Urinary bladder (tissue), 4 donors: ENCODE results near the gene KCNA2. TPM values are rescaled to one million over a fixed set of nuclear protein-coding genes. Genes with fewer than 3 reads are reported as not detected.

Experiments used
- DNase-seq: peaks from one replicate; pipeline ENCODE4 v3.0.0-alpha.2; 2015; ENCODE audit errors: extremely low spot score
- H3K27ac ChIP-seq: one replicate; pipeline ENCODE4 v1.5.1; 2013; ENCODE audit warnings: low read depth, mild to moderate bottlenecking, moderate library complexity
- H3K36me3 ChIP-seq: one replicate; pipeline ENCODE4 v1.6.1; 2013; ENCODE audit warnings: mild to moderate bottlenecking, moderate library complexity; ENCODE audit not compliant: insufficient read depth
- H3K4me1 ChIP-seq: one replicate; pipeline ENCODE4 v1.6.1; 2013; ENCODE audit warnings: mild to moderate bottlenecking, moderate library complexity; ENCODE audit not compliant: insufficient read depth
- H3K4me3 ChIP-seq: one replicate; pipeline ENCODE4 v1.5.1; 2013; ENCODE audit warnings: low read depth, low read length
- WGBS: extraction: QIAGEN DNeasy Blood & Tissue Kit; methylation state at CpG from one replicate; pipeline ENCODE4 v1.1.7; 2013; 5-methylcytosine and 5-hydroxymethylcytosine counted together
- polyA plus RNA-seq: library from polyadenylated mRNA; stranded (reverse); fragments of 200-250 nt; gene quantifications from one replicate; pipeline ENCODE4 v1.2.3, GENCODE V29; 2013
- total RNA-seq: library from RNA; depleted of rRNA; stranded (reverse); fragments of >200 nt; gene quantifications from one replicate; pipeline ENCODE4 v1.2.3, GENCODE V29; 2014
- donor health status: healthy with polysubstance abuse.
- donor health status: healthy.

KCNA2 gene
- total and polyA plus RNA-seq, 2 donors, result 0.32 to 1.7 TPM

DNA sequence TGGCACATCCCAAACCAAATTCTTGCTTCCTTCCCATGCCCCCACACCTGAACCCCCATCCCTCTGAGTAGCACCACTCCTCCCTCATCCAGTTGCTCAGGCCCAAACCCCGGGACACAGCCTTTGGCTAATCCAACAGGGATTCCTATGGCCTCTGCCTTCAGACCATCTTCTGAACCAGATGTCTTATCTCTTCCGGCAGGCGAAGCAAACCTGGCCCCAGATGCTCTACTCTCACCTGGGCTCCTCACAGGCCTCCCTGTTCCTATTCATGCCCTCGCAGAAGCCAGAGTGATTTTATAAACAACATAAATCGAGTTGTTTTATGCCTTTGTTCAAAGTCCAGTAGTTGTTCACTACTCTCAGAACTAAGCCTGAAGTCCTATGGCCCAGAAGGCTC, 12.5 kb upstream of the KCNA2 start:
- Histone ChIP-seq H3K36me3 (no peaks in the 10 kb centered on the region), H3K4me3 (no peak overlapping the region), H3K4me1 (no peaks in the 10 kb centered on the region), H3K27ac (no peak overlapping the region)
- 66% methylated on average over 5 of the region's 5 CpGs for WGBS
- DNase-seq, result no peak

DNA sequence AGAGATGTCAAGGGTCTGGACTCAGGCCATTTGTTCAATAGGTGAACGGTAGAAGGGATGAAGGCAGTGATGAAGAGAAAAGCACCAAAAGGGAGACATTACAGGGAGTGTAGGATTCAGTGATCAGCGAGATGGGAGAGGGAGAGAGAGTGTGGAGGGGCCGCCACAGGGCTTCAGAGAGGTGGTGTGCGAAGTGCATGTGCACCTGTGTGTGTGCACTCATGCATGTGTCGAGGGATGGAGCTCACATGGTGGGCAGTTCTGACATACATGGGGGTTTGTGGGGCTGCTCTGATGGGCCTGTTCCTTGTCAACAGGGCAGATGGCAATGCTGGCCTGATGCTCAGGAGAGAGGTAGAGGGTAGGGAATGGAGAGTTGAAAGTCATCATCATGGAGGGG, 11.4 kb upstream of the KCNA2 start:
- DNase-seq, result no peak
- no peaks in the 10 kb centered on the region for H3K36me3 ChIP-seq

DNA sequence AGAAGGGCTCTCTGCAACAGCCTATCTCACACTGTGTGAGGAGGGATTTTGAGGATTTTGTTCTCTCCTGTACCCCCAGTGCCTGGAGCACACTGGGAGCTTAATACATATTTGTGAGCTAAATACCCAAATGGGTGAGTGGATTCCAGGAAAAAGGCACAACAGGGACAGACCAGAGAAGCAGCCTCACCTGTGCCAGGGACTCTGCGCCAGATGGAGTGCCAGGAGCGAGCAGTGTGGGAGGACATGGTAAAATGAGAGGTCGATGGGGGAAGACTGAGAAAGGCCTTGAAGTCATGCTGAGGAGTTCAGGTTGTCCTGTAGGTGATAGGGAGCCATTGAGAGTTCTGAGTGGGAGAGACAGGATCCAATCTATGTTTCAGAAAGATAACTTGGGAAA, 11.0 kb upstream of the KCNA2 start:
- DNase-seq, result no peak
- H3K36me3 ChIP-seq, result no peaks in the 10 kb centered on the region
- WGBS, result 70% methylated on average over 3 of the region's 3 CpGs
- H3K27ac ChIP-seq, result no peak overlapping the region
- H3K4me1 ChIP-seq, result no peaks in the 10 kb centered on the region
- H3K4me3 ChIP-seq, result no peak overlapping the region

More for the DNA sequence above, 11.4 kb upstream of the KCNA2 start:
- WGBS, result 78% methylated on average over 5 of the region's 5 CpGs
- Histone ChIP-seq H3K4me3 (no peak overlapping the region), H3K27ac (no peak overlapping the region), H3K4me1 (no peaks in the 10 kb centered on the region)

DNA sequence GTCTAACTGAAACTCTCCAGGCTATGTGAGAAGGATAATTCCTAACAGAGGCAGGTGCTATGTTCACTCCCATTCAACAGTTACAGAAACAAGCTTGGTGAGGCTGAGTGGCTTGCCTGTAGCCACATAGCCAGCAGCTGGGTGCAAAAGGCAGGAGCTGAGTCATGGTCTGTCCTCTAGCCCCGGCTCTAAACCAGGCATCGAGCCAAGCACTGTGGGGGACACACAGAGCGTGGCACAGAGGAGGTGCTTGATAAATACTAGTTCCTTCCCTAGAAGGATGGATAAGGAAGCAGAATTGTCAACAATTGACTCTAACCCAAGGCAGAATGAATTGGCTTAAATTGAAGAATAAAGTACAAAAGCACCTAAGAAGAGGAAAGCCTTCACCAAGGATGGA, 10.4 kb upstream of the KCNA2 start:
- WGBS, result 34% methylated on average over 3 of the region's 3 CpGs
- Histone ChIP-seq H3K4me3 (no peak overlapping the region), H3K27ac (no peak overlapping the region), H3K4me1 (no peaks in the 10 kb centered on the region), H3K36me3 (no peaks in the 10 kb centered on the region)
- DNase-seq, result no peak

DNA sequence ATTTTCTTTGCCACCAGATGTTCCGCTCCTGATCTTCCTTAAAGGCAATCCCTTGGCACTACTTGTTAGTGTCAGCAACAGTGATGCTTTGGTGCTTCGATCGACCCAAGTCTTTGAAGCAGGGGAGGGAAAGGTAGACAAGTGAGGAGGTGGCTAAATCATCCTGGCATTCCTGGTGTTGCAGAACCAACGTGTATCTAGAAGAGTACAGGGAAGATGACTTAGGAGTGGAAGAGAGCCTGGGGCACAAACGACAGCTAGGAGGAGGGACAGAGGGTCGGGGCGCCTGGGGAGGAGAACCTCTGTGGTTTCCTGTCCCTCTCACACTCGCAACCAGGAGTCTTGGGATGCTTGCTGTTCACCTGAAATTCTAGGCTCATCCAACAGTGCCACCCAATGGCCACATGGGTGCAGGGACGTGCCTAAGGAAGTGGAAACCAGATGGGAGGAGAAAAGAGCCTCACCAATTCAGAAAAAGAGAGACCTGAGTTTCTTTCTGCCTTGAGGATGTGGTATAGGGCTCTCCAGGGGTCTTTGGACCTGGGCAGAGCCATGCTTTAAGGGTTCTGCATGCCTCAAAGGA, 9.5 kb upstream of the KCNA2 start:
- no peaks in the 10 kb centered on the region for H3K36me3 ChIP-seq
- no peaks in the 10 kb centered on the region for H3K4me1 ChIP-seq
- DNase-seq, result peak; percentile 15
- WGBS, result 25% methylated on average over 9 of the region's 9 CpGs
- H3K27ac ChIP-seq, result no peak overlapping the region
- no peak overlapping the region for H3K4me3 ChIP-seq

DNA sequence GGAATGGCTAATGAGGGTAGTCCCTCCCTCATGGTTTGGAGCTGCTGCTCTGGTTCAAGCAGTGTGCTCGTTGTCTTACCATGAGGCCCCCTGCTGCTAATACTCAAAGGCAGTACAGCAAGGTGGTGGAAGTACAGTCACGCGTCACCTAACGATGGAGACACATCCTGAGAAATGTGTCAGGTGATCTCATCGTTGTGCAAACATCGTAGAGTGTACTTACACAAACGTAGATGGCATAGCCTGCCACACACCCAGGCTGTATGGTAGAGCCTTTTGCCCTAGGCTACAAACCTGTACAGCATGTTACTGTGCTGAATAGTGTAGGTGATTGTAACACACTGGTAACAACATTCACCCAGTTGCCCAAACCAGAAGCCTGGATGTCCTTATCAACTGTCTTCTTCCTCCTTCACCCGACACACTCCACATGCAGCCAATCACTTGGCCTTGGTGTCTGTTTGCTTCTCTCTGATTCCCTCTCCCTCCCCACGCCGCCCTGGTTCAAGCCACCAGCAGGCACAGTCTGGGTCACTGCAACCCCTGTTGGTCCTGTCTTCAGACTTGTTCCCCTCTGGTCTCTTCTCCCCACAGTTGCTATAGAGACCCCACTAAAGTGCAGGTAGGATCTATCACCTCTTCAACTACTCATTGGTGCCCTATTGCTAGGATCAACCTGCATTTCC, 6.0 kb upstream of the KCNA2 start:
- 61% methylated on average over 10 of the region's 10 CpGs for WGBS
- H3K4me1 ChIP-seq, result no peaks in the 10 kb centered on the region
- H3K27ac ChIP-seq, result no peak overlapping the region
- no peaks in the 10 kb centered on the region for H3K36me3 ChIP-seq
- H3K4me3 ChIP-seq, result no peak overlapping the region
- DNase-seq, result no peak

DNA sequence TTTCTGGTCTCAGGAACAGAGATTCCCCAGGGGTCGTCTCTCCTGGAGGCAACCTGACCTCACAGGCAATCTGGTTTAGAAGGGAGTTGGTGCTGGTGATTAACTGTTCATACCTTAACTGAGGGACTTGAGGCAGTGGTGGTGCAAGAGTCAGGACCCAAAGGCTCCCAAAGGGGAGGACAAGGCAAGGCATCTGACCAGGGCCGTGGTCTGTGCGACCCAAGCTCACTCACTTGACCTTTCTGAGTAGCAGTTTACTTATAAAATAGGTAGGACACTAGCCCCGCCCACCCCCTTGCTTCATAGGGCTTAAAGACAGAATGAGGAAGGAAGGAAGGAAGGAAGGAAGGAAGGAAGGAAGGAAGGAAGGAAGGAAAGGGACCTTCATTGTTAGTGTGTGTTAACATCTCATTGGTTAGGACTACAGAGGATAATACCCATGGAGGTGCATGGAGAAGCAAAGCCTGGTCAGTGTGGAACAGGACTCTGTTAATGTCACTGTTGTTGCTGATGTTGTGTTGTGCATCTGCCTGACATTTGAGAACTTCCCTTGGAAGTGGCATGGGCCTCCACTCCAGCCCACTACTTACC, 4.6 kb upstream of the KCNA2 start:
- H3K27ac ChIP-seq, result no peak overlapping the region
- no peak for DNase-seq
- no peak overlapping the region for H3K4me3 ChIP-seq
- no peaks in the 10 kb centered on the region for H3K36me3 ChIP-seq
- WGBS, result 75% methylated on average over 4 of the region's 4 CpGs
- no peaks in the 10 kb centered on the region for H3K4me1 ChIP-seq

DNA sequence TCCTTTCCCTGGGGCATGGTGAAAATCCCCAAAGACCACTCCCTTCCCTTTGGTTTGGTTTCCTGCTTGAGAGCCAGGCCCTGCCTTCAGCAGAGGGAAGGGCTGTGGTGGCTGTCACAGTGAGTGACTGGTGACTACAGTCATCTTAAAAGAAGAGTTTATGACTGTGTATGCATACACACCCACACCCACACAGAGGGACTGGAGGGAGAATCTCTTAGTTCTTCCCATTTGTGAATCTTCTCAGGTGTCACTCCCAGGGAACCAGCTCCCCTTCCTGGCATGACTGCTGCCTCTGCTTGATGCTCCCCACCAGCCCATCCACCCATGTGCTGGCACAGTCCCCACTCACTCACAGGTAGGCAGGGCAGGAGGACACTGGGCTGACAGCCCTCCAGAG, 3.9 kb upstream of the KCNA2 start:
- Histone ChIP-seq H3K36me3 (no peaks in the 10 kb centered on the region), H3K4me1 (no peaks in the 10 kb centered on the region)

DNA sequence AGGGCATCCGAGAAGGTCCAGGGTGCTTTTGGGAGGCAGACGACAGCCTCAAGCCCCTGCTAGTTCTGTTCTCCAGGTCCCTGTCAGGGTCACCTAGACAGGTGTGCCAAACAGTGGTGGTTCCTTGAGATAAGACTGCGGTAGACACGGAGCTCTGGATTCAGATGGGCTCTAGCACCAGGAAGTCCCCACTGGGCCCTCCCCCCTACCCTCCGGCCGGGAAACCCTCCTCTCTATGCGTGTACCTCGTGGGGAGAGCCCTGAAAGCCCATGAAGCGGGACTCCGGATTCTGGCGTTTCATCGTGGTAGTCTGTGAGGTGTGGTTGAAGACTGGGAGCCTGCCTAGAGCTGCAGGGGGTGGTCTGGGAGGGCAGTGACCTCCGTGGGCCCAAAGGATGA, 2.1 kb upstream of the KCNA2 start:
- Histone ChIP-seq H3K4me3 (no peak overlapping the region), H3K27ac (no peak overlapping the region), H3K4me1 (no peaks in the 10 kb centered on the region), H3K36me3 (no peaks in the 10 kb centered on the region)
- WGBS, result 25% methylated on average over 13 of the region's 13 CpGs
- no peak for DNase-seq

More for the DNA sequence above, 3.9 kb upstream of the KCNA2 start:
- Histone ChIP-seq H3K4me3 (no peak overlapping the region), H3K27ac (no peak overlapping the region)
- DNase-seq, result no peak

DNA sequence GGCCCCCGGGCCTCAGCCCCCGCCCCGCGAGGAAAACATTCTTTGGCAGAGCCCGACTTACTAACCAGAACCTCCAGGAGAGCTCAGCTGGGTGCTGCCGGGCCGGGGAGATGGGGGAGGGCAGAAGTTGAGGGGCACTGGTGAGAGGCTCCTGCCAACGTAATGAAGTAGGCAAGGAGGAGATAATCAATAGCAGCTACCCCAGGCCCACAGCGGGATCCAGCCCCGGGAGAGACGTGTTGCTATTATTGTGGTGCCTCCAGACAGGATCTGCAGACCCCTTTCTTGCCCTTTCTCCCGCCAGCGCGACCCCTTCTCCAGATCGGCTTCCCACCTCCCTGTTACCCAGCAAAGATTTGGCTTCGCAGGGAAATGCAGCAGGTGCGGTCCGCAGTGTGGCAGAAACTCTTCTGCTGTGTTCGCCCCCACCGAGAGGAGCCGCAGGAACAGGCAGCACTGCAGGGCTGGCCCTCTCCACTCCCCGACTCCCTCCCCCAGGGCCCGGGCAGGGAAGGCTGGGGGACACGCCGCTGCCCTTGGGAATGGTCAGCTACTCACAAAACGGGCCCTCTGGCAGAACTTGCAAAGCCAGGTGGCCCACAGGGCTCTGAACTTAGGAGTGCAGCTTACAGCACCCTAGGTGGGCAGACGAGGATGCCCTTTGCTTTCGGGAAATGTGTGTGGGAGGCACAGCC, 1.5 kb upstream of the KCNA2 start:
- H3K4me1 ChIP-seq, result no peaks in the 10 kb centered on the region
- WGBS, result 4% methylated on average over 28 of the region's 28 CpGs
- H3K4me3 ChIP-seq, result peak overlapping the region; percentile 47
- DNase-seq, result no peak
- H3K27ac ChIP-seq, result no peak overlapping the region
- no peaks in the 10 kb centered on the region for H3K36me3 ChIP-seq

DNA sequence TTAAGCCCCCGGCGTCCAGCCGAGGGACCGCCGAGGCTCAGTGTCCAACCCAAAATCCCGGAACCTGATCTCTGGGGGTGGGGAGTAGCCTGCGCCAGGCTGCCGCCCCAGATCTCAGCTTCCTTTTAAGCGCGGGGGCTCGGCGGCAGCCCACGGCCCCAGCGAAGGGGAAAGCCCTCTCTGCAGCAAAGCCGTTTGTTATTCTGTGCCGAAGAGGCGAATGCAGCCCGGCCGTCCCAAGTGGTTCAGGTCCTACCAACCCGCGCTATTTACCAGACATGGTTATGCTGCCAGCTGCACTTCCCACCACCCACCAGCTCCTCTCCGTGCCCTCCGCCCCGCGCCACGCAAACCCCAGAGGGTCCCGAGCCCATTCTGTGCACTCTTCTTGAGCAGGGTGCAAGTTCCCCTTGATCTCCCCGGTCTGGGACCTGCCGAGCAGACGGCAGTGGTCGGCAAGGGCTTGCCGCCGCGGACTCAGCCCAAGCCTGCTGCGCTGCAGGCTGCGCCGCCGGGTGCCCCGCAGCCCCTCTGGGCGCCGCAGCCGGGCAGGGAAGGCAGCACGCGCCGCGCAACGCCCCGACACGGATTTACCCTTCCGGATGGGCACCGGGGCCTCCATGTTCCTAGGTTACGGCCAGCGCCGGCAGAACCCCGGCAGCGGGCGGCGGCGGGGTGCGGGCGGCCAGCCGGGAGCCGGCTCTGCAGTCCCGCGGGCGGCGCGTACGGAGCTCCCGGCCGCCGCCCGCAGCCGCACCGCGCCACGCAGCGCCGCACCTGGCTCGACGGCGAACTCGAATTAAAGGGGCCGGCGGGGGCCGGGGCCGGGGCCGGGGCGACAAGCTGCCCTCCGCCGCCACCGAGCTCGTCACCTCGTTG, 738 bp upstream of the KCNA2 start:
- Histone ChIP-seq H3K4me3 (peak overlapping the region; percentile 47), H3K4me1 (no peaks in the 10 kb centered on the region), H3K36me3 (no peaks in the 10 kb centered on the region), H3K27ac (no peak overlapping the region)
- WGBS, result under 1% methylated on average over 94 of the region's 94 CpGs
- DNase-seq, result no peak

DNA sequence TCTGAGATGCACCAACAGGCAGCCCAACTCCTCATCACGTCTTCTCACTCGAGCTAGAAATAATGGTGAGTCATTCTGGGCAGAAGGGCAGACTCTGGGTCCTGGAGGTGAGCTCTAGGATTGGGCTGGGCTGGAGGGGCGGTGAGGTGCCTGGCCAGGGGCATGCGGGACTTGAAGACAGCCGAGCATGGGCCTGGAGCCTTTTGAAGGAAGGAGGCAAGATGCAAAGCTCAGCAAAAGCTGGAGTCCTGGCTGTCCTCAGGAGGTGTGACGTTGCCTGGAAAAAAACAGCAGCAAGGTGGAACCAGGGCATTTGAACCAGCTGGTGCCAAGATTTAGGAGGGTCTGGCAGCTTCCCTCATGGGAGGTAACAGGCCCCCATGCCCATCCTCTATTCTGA, 712 bp downstream of the KCNA2 start:
- no peak overlapping the region for H3K27ac ChIP-seq
- H3K36me3 ChIP-seq, result no peaks in the 10 kb centered on the region
- 68% methylated on average over 6 of the region's 6 CpGs for WGBS
- no peaks in the 10 kb centered on the region for H3K4me1 ChIP-seq
- DNase-seq, result no peak
- no peak overlapping the region for H3K4me3 ChIP-seq

DNA sequence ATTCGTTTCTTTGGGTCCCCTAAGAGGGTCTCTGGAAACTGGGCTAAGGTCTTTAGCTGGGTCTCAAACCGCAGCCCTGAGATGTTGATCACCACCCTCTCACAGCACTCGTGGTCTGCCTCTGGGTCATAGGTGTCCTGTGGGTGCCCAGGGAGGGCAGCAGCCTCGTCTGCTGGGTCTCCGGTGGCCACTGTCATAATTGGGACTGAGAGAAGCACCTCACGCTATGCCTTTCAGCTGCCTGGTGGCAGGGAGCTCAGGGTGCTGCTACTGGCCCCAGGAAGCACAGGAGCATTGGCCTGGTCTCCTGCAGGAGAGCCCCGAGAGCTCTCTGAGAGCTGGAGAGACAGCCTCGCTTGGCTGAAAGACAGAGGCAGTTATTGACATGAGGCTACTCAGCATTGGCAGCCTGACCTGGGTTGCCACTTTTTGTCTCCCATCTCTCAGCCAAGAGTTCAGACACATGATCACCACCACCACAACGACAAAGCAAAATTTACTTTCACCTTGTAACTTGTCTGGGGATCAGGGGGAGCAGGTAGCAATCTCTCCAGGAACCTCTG, 1.5 kb downstream of the KCNA2 start:
- 86% methylated on average over 9 of the region's 9 CpGs for WGBS
- no peaks in the 10 kb centered on the region for H3K4me1 ChIP-seq
- H3K27ac ChIP-seq, result no peak overlapping the region
- H3K36me3 ChIP-seq, result no peaks in the 10 kb centered on the region
- no peak for DNase-seq
- no peak overlapping the region for H3K4me3 ChIP-seq
